OCI-LY7 (cell line): ENCODE data around the gene GFRA4. TPM values are rescaled to one million over a fixed set of nuclear protein-coding genes. Genes with fewer than 3 reads are reported as not detected.
"Not testable (repeated sequence)": the region's sequence is repeated elsewhere in the genome, so short reads cannot be mapped to it uniquely, and the experiment has no call there.

ENCODE experiments used
- BruUV-seq: library from RNA; stranded (reverse); fragments of 400-500 nt; replicated peaks from 2 replicates; lab custom pipeline; 2021; lab: Mats Ljungman, UMichigan
- CTCF ChIA-PET: fragments of 300-600 bp; sonication (Branson Sonifier 250); formaldehyde crosslinking; loops from one replicate; lab custom pipeline; 2022; ENCODE audit warnings: antibody characterized with exemption; ENCODE audit not compliant: unreplicated experiment; lab: Charles Lee
- POLR2A ChIA-PET: fragments of 300-600 bp; sonication (Branson Sonifier 250); formaldehyde crosslinking; loops from one replicate; lab custom pipeline; 2022; ENCODE audit warnings: antibody characterized with exemption; lab: Charles Lee
- DNase-seq: peaks from one replicate; pipeline ENCODE4 v3.0.0-alpha.2; 2015; ENCODE audit warnings: low spot score
- H2AFZ ChIP-seq: fragments of 200-600 bp; sonication (generic), shearing (Covaris generic); 2 replicates; pipeline ENCODE4 v1.6.1; 2014; ENCODE audit warnings: mild to moderate bottlenecking, antibody characterized with exemption, low read length, moderate library complexity
- H3K27ac ChIP-seq: fragments of 200-600 bp; sonication (generic); 2 replicates; pipeline ENCODE4 v1.5.1; 2014; ENCODE audit warnings: mixed run types, low read depth, mild to moderate bottlenecking, moderate library complexity, low read length, inconsistent platforms; ENCODE audit not compliant: poor library complexity, severe bottlenecking
- H3K36me3 ChIP-seq: fragments of 200-600 bp; sonication (generic); 2 replicates; pipeline ENCODE4 v1.6.1; 2014; ENCODE audit warnings: mild to moderate bottlenecking, antibody characterized with exemption, low read length, moderate library complexity, mixed read lengths; ENCODE audit not compliant: insufficient read depth
- H3K4me1 ChIP-seq: fragments of 200-600 bp; sonication (generic); 2 replicates; pipeline ENCODE4 v1.5.1; 2014; ENCODE audit warnings: mild to moderate bottlenecking, low read length; ENCODE audit not compliant: insufficient read depth, poor library complexity, severe bottlenecking
- H3K4me2 ChIP-seq: fragments of 200-600 bp; sonication (generic); 2 replicates; pipeline ENCODE4 v1.6.1; 2014; ENCODE audit warnings: mild to moderate bottlenecking, low read length
- H3K4me3 ChIP-seq: fragments of 200-600 bp; sonication (generic); 2 replicates; pipeline ENCODE4 v1.5.1; 2014; ENCODE audit warnings: mild to moderate bottlenecking, low read depth, low read length; ENCODE audit not compliant: poor library complexity, severe bottlenecking
- H3K79me2 ChIP-seq: fragments of 200-600 bp; sonication (generic); 2 replicates; pipeline ENCODE4 v1.6.1; 2016; ENCODE audit warnings: low read depth, mild to moderate bottlenecking, low read length, moderate library complexity, mixed read lengths; ENCODE audit not compliant: insufficient read depth
- H3K9me2 ChIP-seq: fragments of 200-600 bp; sonication (generic); 2 replicates; pipeline ENCODE4 v1.6.1; 2016; ENCODE audit warnings: mild to moderate bottlenecking, low read length, mixed read lengths; ENCODE audit not compliant: insufficient read depth
- H3K9me3 ChIP-seq: fragments of 200-600 bp; sonication (generic); 2 replicates; pipeline ENCODE4 v1.6.1; 2014; ENCODE audit warnings: mild to moderate bottlenecking, mixed run types, low read length, mixed read lengths
- H4K20me1 ChIP-seq: fragments of 200-600 bp; sonication (generic); 2 replicates; pipeline ENCODE4 v1.6.1; 2014; ENCODE audit warnings: mild to moderate bottlenecking, antibody characterized with exemption, low read length, moderate library complexity, mixed read lengths; ENCODE audit not compliant: insufficient read depth
- EZH2phosphoT487 ChIP-seq: fragments of 200-600 bp; sonication (generic); IDR thresholded peaks from 2 replicates; pipeline ENCODE4 v1.6.1; 2018; ENCODE audit warnings: low read depth, borderline replicate concordance, mild to moderate bottlenecking, mixed run types, antibody characterized with exemption, low read length, moderate library complexity, mixed read lengths
- intact Hi-C: fragments of 100-400 bp; cut with micrococcal nuclease; formaldehyde crosslinking; loops from one replicate; pipeline ENCODE4 v1.10.0; 2022; ENCODE audit not compliant: unreplicated experiment
- total RNA-seq, 2 experiments: library from RNA; depleted of rRNA in 1 of 2; stranded (reverse); fragments of >200 nt in 1 of 2; shearing (Covaris generic) in 1 of 2; gene quantifications; 2 replicates each; pipeline ENCODE4 v1.2.3, GENCODE V29; 2014 to 2022
- TF ChIP-seq, protein P1 (sequence below): fragments of 200-600 bp; sonication (generic); conservative IDR thresholded peaks from 2 replicates; pipeline ENCODE4 v1.5.1; 2014; ENCODE audit warnings: mild to moderate bottlenecking, antibody characterized with exemption, low read length, moderate library complexity, mixed read lengths

Gene GFRA4
- total RNA-seq, 2 experiments from 2014 or later = not detected

DNA sequence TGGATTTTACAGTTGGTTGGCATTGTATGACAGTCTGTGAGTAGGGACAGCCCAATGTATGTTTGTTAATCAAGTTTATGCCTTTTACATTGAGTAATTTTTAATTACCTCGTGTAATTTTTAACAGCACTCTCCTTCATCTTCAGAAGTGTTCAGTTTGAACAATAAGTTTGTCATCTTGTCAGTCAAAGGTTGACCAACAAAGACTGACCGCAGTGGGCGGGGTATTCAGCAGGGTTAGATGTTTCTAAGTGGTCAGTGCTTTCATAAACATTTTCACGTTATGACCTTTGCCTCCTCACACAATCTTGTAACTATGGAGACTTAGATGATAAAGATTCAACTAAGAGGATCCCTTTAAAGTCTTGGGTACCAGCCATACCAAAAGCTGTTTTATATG is 40.8 kb downstream of the GFRA4 start:
- H3K9me2 ChIP-seq = no peaks in the 10 kb centered on the region
- no peak overlapping the region for H3K4me2 ChIP-seq
- CTCF ChIA-PET = no interaction called here
- no TSS peak for BruUV-seq
- TF ChIP-seq, protein P1, sequence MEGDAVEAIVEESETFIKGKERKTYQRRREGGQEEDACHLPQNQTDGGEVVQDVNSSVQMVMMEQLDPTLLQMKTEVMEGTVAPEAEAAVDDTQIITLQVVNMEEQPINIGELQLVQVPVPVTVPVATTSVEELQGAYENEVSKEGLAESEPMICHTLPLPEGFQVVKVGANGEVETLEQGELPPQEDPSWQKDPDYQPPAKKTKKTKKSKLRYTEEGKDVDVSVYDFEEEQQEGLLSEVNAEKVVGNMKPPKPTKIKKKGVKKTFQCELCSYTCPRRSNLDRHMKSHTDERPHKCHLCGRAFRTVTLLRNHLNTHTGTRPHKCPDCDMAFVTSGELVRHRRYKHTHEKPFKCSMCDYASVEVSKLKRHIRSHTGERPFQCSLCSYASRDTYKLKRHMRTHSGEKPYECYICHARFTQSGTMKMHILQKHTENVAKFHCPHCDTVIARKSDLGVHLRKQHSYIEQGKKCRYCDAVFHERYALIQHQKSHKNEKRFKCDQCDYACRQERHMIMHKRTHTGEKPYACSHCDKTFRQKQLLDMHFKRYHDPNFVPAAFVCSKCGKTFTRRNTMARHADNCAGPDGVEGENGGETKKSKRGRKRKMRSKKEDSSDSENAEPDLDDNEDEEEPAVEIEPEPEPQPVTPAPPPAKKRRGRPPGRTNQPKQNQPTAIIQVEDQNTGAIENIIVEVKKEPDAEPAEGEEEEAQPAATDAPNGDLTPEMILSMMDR = no peak
- no peak for TF ChIP-seq EZH2phosphoT487
- H3K9me3 ChIP-seq = no peaks in the 10 kb centered on the region
- intact Hi-C loops = no loop called here
- H3K36me3 ChIP-seq = no peaks in the 10 kb centered on the region
- POLR2A ChIA-PET = no interaction called here
- no peak overlapping the region for H3K4me3 ChIP-seq
- no peak overlapping the region for H2AFZ ChIP-seq
- H4K20me1 ChIP-seq = no peaks in the 10 kb centered on the region
- H3K4me1 ChIP-seq = no peaks in the 10 kb centered on the region
- no peak for DNase-seq
- no peaks in the 10 kb centered on the region for H3K79me2 ChIP-seq
- H3K27ac ChIP-seq = no peak overlapping the region

DNA sequence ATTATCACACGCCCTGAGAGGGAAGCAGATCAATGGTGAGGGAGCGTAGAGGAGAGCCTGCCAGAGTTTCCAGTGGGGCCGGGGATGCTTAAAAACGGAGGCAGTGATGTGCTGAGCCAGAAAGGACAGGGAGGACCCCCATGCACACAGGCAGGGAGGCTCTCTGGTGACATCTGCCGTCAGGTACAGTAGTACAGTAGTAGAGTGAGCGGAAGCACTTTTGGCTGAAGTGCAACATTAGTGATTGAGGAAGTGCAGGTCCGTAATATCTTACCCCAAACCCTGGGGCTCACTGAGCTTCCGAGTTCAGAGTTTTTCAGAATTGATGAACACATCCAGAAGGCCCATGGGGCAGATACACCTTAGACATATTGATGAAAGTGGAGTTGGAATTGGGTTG is 42.1 kb downstream of the GFRA4 start:
- no peaks in the 10 kb centered on the region for H3K79me2 ChIP-seq
- ChIA-PET POLR2A (interaction anchor here (0.6 kb wide), 1 partner anchor 631 kb away, joined by 3 read pairs; no protein-coding TSS in a partner anchor), CTCF (interaction anchor here (1.0 kb wide), 1 partner anchor 58 kb away, joined by 3 read pairs; no protein-coding TSS in a partner anchor)
- H4K20me1 ChIP-seq = no peaks in the 10 kb centered on the region
- no peaks in the 10 kb centered on the region for H3K9me3 ChIP-seq
- H2AFZ ChIP-seq = no peak overlapping the region
- peak; percentile 12 for DNase-seq
- H3K36me3 ChIP-seq = no peaks in the 10 kb centered on the region
- intact Hi-C loops = loop anchor here (1.0 kb wide), 1 partner anchor 58 kb away; no protein-coding TSS in a partner anchor
- H3K9me2 ChIP-seq = no peaks in the 10 kb centered on the region
- no peaks in the 10 kb centered on the region for H3K4me1 ChIP-seq
- BruUV-seq = no TSS peak
- H3K27ac ChIP-seq = no peak overlapping the region
- TF ChIP-seq, protein P1 = peak; percentile 64
- no peak for TF ChIP-seq EZH2phosphoT487
- H3K4me2 ChIP-seq = no peak overlapping the region
- no peak overlapping the region for H3K4me3 ChIP-seq

DNA sequence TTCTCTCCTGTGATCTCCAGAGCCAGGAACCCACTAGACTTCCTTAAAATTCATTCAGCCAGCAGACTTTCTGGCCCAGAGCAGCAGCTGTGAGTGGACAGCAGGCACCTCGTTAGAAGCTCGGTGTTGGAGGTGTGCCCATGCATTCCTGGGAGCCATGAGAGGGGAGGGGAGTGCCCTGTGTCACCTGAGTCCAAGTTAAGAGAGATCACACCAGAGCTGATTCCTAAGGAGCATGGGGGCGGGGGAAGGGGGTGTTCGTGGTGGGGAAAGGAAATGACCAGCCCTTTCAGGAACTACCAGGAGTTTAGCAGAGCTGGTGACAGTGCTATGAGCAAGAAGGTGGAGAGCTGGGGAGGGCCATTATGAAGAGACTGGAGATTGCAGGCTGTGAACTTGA is 46.9 kb downstream of the GFRA4 start:
- Histone ChIP-seq H2AFZ (no peak overlapping the region), H3K4me2 (no peak overlapping the region), H3K36me3 (no peaks in the 10 kb centered on the region), H4K20me1 (no peaks in the 10 kb centered on the region), H3K4me1 (peaks cover 16% of the 10 kb centered on the region), H3K27ac (no peak overlapping the region), H3K9me3 (no peaks in the 10 kb centered on the region), H3K9me2 (no peaks in the 10 kb centered on the region), H3K4me3 (no peak overlapping the region), H3K79me2 (no peaks in the 10 kb centered on the region)
- no peak for TF ChIP-seq EZH2phosphoT487
- TF ChIP-seq, protein P1 = no peak
- DNase-seq = no peak
- ChIA-PET POLR2A (no interaction called here), CTCF (interaction anchor here (0.7 kb wide), 1 partner anchor 13 kb away, joined by 4 read pairs; no protein-coding TSS in a partner anchor)
- intact Hi-C loops = no loop called here
- no TSS peak for BruUV-seq

DNA sequence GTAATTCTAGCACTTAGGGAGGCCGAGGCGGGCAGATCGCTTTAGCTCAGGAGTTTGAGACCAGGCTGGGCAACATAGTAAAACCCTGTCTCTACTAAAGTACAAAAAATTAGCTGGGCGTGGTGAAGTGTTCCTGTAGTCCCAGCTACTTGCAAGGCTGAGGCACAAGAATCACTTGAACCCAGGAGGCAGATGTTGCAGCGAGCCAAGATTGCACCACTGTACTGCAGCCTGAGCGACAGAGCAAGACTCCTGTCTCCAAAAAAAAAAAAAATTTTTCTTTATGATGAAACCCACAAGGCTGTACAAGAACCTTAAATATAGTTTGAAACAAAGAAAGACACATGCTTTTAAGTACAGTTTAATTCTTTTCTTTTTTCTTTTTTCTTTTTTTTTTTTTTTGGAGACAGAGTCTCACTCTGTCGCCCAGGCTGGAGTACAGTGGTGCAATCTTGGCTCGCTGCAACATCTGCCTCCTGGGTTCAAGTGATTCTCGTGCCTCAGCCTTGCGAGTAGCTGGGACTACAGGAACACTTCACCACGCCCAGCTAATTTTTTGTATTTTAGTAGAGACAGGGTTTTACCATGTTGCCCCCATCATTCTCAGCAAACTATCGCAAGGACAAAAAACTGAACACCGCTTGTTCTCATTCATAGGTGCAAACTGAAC is 47.9 kb downstream of the GFRA4 start:
- intact Hi-C loops, H3K9me3 ChIP-seq, H3K27ac ChIP-seq, H3K4me3 ChIP-seq, H4K20me1 ChIP-seq, BruUV-seq, DNase-seq, H3K79me2 ChIP-seq, H3K9me2 ChIP-seq, CTCF ChIA-PET, H3K36me3 ChIP-seq: not testable (repeated sequence)
- Histone ChIP-seq H3K4me2 (peak overlapping the region; percentile 63; the same call in 1 of the 2 replicates), H2AFZ (peak overlapping the region; percentile 87; the same call in 1 of the 2 replicates), H3K4me1 (peaks cover 16% of the 10 kb centered on the region)
- POLR2A ChIA-PET = interaction anchor here (0.7 to 1.0 kb wide), 3 partner anchors 11 to 933 kb away, joined by 3 read pairs; no protein-coding TSS in a partner anchor
